Erythroblast (primary cell): ENCODE results near the gene PLEKHO2.

Source experiments
- GATA1 ChIP-seq: IDR thresholded peaks from 2 replicates; pipeline ENCODE4 v1.6.1; 2011; ENCODE audit warnings: low read depth, mild to moderate bottlenecking, control low read depth, low read length, moderate library complexity
- POLR2A ChIP-seq: IDR thresholded peaks from 2 replicates; pipeline ENCODE4 v1.6.1; 2011; ENCODE audit warnings: mild to moderate bottlenecking, low read length

DNA sequence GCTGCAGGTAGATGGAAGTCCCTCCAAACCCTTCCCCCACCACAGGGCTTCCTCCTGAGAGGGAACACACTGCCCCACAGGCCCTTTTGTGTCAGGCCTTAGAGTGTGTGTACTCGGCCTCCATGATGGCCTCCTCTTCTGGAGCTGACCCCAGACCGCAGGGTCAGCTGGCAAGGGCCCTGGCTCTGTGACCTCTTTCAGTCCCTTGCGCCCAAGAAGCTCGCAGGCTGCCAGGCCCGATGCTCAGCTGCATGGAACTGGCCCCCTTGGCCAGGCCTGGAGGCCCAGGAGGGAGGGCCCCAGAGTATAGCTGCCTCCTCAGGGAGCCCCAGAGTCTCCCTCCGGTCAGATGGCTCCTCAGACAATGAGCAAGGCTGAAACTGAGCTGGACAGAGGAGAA, 46.6 kb downstream of the PLEKHO2 start:
- no peak for TF ChIP-seq POLR2A
- no peak for TF ChIP-seq GATA1
